ENCODE results near the gene CAP2. TPM values are rescaled to one million over a fixed set of nuclear protein-coding genes. Genes with fewer than 3 reads are reported as not detected.

Gene CAP2
- total RNA-seq, 1 experiment from 2014 or later: 11.5 TPM

GRCh38 chr6:17457956-17458355 is 64.6 kb downstream of the CAP2 start:
- Histone ChIP-seq H3K14ac (ENCODE audit: insufficient read depth, low read length) (no peak overlapping the region), H2BK15ac (ENCODE audit: low read depth, low read length) (no peak overlapping the region), H3K56ac (ENCODE audit: insufficient read length, low read depth, low read length) (no peak overlapping the region), H2BK5ac (ENCODE audit: insufficient read length, low read length) (no peak overlapping the region), H2BK120ac (ENCODE audit: low read depth, low read length, poor library complexity, severe bottlenecking) (no peak overlapping the region), H4K8ac (replicated peaks; ENCODE audit: insufficient read length, low read depth, low read length) (no peak overlapping the region), H2AFZ (ENCODE audit: low read length) (no peak overlapping the region), H4K91ac (ENCODE audit: insufficient read length, low read depth, low read length) (no peak overlapping the region), H3T11ph (ENCODE audit: low read length) (no peak overlapping the region), H3K9ac (ENCODE audit: extremely low read depth, insufficient read length, low read length) (no peak overlapping the region), H3K27ac (ENCODE audit: insufficient read length, low read depth, low read length) (no peak overlapping the region), H2BK20ac (ENCODE audit: low read depth, low read length, poor library complexity, severe bottlenecking) (no peak overlapping the region), H2BK12ac (ENCODE audit: insufficient read length, low read depth, low read length) (no peak overlapping the region), H3K79me2 (ENCODE audit: insufficient read depth, low read length) (no peaks in the 10 kb centered on the region), H3K4me1 (ENCODE audit: insufficient read depth, low read length) (no peaks in the 10 kb centered on the region; the same call in 1 of the 2 replicates), H2AK5ac (ENCODE audit: insufficient read length, low read length) (no peak overlapping the region), H3K79me1 (ENCODE audit: insufficient read depth, low read depth, low read length, poor library complexity, severe bottlenecking) (no peaks in the 10 kb centered on the region), H4K20me1 (ENCODE audit: control insufficient read depth, insufficient read depth, insufficient read length) (no peaks in the 10 kb centered on the region), H3K4ac (ENCODE audit: low read depth, low read length) (no peak overlapping the region), H3K23ac (ENCODE audit: insufficient read length, low read depth, low read length) (no peak overlapping the region), H3K4me2 (ENCODE audit: insufficient read depth, insufficient read length, low read length) (no peak overlapping the region), H3K27me3 (ENCODE audit: insufficient read depth, low read length) (no peaks in the 10 kb centered on the region), H3K9me3 (ENCODE audit: control insufficient read depth, low read depth, low read length) (no peaks in the 10 kb centered on the region), H4K5ac (ENCODE audit: insufficient read length, low read depth, low read length) (no peak overlapping the region), H3K18ac (ENCODE audit: insufficient read length, low read depth, low read length) (no peak overlapping the region), H3K23me2 (ENCODE audit: insufficient read length, low read depth, low read length, poor library complexity, severe bottlenecking) (no peaks in the 10 kb centered on the region)
- Mint-ChIP-seq H3K4me1 (peaks cover 13 to 15% of the 10 kb centered on the region in 2 experiments), H3K27ac (no peak overlapping the region), H3K4me3 (no peak overlapping the region), H3K27me3 (ENCODE audit: low read depth) (no peaks in the 10 kb centered on the region), H3K36me3 (ENCODE audit: insufficient read depth in 1 of 3, low read depth in 3 of 3) (peaks cover 0 to 4% (median 0%) of the 10 kb centered on the region in 3 experiments; a peak in 3 of 7 replicates), H3K9me3 (no peaks in the 10 kb centered on the region)
- TF ChIP-seq CTCF (conservative IDR thresholded peaks at IDR 0.05): no peak
- no peak for DNase-seq
- WGBS (ENCODE audit: extremely low coverage, insufficient read length, low lambda C conversion rate): no CpG with 5 or more reads among the region's 3 CpGs
